Endometrium (tissue), 2 donors: ENCODE measurements around the gene KCNQ1.

ENCODE experiments used
- FAIRE-seq: peaks from 2 replicates; lab custom pipeline; 2012; peaks lifted over from hg19 to GRCh38; lab: Jason Lieb, UNC
- donor health status: control.
- donor health status: control.

KCNQ1 gene

GRCh38 chr11:2685566-2686359, 241.0 kb downstream of the KCNQ1 start:
- no peak for FAIRE-seq

- FAIRE-seq = no peak
These were observed 241.8 kb downstream of the KCNQ1 start for GRCh38 chr11:2686360-2687222.

DNA sequence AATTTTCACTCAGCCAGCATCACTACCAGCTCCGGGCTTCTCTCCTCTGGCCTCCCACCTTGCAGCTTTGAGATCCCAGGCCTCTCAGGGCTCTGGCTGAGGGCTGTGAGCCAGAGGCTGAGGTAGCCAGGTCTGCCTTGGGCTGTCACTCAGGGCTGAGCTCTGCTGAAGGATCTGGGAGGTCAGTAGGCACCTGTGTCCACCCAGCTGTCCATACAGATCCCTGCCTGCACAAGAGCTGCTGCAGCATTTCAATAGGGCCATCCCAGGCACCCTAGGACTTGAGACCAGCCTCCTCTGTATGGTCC, 242.4 kb downstream of the KCNQ1 start:
- FAIRE-seq = no peak

DNA sequence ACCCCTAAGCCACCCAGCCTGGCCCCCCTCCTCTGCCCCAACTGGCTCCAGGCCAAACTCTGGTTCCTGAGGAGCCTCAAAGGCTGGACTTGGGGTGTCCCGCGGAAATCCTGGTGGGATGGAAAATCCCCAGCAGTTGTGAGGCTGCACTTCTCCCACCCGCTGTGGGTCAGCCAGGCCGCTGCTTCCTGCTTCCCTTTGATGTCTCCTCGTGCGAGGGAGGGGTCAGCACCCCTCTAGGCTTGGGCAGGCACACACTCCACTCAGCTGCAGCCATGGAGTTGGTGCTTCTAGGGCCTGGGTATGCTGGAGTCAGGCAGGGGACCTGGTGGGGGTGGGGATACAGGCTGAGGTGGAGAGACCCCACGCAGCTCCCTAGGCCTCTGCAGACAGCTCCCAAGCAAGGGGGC, 243.0 kb downstream of the KCNQ1 start:
- no peak for FAIRE-seq

DNA sequence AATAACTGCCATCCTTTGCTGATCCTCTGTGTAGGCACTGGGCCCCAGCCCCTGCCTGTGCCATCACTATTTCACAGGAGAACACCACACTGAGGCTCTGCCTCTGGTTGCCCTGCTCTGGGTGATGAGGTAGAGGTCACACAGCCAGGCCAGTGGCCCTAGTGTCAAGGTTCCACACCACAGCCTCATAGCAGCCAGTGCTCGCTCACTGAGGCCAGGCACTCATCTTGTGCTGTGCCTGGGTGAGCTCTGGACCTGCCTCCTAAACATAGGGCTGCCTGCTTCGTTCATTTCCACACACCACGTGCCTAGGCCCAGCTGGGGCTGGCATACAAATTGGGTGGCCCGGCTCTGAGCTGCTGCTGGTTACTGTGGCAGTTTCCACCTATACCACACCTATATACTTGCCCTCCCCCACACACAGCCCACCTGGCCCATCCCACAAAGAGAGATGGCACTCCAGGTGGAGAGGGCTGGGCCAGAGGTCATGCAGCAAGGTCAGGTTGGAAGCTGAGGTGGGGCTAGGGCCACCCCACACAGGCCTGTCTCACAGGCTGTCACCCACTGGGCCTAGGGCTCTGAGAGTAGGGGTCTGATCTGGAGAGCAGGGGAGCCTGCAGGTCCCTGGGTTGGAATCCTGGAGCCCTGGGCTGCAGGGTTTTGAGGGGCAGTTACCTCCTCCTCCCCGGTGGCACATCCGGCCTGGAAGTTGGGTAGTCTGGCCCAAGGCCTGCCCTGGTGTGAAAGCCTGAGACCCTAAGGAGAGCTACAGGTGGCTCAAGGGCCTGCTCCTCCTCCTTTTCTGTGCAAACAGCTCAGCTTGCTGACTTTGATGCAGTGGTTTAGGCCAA, 243.8 kb downstream of the KCNQ1 start:
- no peak for FAIRE-seq

- FAIRE-seq = no peak
These were observed 245.1 kb downstream of the KCNQ1 start for GRCh38 chr11:2689651-2690575.

GRCh38 chr11:2690596-2691354, 246.0 kb downstream of the KCNQ1 start:
- no peak for FAIRE-seq

GRCh38 chr11:2691355-2691761, 246.6 kb downstream of the KCNQ1 start:
- no peak for FAIRE-seq

- FAIRE-seq = no peak
These were observed 247.4 kb downstream of the KCNQ1 start for GRCh38 chr11:2691991-2692875.

DNA sequence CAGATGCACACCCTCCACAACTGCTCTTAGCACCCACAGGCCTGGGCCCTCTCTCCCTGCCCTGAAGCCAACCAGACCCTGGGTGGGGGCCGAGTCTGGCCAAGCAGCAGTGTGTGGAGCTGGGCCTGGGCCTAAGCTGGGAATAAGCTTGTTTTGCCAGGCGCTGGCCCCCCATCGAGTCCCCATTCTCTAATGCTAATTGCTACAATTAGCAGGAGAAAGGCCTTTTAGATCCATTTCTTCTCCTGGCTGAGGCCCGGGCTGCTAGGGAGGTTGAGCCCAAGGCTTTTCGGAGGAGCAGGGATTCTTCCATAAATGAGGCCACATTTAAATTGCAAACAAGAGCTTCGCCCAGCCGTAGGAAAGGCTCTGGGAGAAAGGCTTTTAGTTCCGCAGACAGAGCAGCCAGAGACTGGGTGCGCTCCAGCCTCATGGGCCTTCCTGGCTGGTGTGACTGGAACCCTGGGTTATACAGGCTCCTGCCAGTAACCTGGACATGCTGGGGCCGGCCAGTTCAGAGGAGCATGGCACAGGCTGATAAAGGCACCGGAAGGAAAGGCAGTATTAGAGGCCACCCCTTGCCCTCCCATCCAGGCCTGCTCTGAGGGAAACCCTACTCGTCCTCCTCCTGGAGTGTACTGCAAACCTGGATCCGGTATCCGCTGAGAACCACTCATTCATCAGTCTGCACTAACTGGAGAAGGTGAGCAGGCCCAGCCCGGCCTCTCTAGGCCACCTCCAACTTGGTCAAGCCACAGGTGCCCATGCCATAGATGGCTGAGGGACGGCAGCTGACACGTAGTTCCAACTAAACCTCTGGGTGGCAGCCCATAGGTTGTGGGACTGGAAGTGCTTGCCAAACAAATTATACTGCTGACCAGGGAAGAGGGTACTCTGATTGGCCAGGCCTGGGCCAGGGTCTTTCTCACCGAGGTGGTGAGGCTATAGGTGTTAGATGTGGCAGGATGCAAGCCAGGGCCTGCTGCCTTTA, 248.8 kb downstream of the KCNQ1 start:
- no peak for FAIRE-seq

DNA sequence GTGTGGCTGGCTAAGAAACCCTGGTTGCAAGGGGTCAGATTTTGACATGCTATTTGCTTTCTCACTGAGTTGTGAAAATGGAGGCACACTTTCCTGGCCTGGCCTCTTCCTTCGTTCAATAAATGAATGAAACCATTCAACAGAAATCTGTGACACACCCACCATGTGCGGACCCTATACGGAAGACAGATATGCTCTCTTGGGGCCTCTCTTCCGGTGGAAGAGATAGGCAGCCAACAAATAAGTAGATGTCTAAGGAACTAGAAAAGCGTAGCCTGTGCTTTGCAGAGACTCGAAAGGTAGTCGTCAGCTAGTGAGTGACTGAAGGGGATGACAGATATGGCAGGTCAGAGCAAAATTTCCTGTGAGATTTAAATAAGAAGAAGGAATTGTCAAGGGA, 249.7 kb downstream of the KCNQ1 start:
- no peak for FAIRE-seq

GRCh38 chr11:2694995-2695939, 250.5 kb downstream of the KCNQ1 start:
- FAIRE-seq = no peak

- FAIRE-seq = no peak
These were observed 251.6 kb downstream of the KCNQ1 start for GRCh38 chr11:2696455-2696854.

GRCh38 chr11:2697866-2698265, 253.1 kb downstream of the KCNQ1 start:
- no peak for FAIRE-seq

DNA sequence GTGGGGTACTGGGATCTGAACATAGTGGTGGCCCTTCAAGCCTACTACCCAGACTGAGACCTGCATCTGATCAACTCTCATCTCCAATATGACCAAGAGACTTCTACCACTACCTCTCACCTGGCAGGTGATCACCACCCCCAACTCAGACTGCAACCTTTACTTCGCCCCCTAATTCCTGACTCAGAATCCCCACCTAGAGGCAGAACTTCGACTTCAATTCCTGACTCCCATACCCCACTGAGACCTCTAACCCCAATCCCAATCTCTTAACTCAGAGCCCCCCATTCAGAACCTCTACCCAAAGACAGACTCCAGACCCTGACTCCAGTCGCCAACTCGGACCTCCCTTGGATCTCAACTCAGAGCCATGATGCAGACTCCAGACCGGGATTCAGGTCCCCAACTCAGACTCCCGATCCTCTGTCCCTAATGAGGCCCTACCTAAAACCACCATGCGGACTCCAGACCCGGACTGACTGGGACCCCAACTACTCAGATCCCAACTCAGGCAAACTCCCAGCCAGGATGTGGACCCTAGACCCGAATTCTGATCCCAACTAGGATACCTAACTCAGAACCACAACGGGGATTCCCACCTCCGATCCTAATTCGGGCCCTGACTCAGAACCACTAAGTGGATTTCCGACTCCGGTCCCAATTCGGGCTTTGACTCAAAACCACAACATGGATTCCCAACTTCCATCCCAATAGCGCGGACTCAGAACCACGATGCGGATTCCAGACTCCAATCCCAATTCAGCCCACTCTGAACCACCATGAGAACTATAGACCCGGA, 253.8 kb downstream of the KCNQ1 start:
- no peak for FAIRE-seq

GRCh38 chr11:2699185-2699530, 254.3 kb downstream of the KCNQ1 start:
- FAIRE-seq = no peak
